Retina (tissue), 1 donor: ENCODE measurements around the gene ARHGDIB.

Source experiments
- DNase-seq: peaks from one replicate; pipeline ENCODE4 v3.0.0-alpha.2; 2016

The ARHGDIB gene

DNA sequence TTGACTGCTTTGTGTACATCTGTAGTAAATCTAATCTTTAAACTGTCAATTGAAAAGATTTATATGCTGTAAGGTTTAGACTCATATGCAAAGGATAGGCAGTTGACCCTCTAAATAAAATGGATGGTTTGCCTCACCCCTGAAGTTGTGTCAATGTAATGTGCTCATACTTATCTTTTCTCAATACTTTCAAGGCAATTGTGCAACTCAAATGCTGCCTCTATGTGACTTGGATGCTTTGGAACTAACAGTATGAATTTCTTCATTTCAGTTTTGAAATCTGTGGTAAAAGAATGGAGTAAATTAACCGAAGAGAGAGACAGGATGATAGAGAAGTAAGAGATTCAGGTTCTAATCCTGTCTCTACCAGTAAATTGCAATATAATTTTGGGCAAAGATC lies 21.2 kb upstream of the ARHGDIB start:
- no peak for DNase-seq

- no peak for DNase-seq
These were observed 19.6 kb upstream of the ARHGDIB start for GRCh38 chr12:14981049-14981448.

DNA sequence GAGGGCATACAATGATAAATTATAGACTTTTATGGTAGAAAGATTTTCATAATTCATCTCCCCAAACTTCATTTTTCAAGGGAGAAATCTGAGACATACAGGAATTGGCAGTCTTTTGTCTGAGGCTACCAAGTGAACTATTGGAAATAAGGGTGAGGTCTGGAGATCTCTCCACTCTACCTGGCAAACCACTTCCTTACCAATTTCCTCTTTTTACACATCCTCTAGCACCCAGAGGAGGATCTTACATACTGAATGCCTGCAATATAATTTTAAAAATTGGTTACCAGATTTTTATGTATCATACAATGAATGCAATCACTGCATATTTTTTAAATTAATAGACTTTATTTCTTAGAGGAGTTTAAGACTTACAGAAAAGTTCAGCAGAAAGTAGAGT lies 18.1 kb upstream of the ARHGDIB start:
- no peak for DNase-seq

DNA sequence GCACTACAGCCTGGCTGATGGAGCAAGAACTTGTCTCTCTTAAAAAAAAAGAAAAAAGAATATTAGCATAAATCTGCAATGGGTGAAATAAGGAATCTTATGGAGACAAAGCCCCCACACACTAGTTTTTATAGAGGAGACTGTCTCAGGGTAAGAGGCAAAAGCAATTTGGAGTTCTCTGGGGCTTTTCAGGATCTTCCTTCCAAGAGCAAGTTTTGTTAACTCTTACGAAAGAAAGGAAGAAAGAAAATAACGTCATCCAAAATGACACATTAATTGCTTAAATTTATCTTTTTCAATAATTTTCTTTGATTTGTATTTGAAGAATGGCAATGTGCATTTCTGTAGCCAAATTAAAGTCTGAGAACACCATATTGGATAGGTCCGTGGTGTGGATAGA lies 15.3 kb upstream of the ARHGDIB start:
- DNase-seq: no peak

DNA sequence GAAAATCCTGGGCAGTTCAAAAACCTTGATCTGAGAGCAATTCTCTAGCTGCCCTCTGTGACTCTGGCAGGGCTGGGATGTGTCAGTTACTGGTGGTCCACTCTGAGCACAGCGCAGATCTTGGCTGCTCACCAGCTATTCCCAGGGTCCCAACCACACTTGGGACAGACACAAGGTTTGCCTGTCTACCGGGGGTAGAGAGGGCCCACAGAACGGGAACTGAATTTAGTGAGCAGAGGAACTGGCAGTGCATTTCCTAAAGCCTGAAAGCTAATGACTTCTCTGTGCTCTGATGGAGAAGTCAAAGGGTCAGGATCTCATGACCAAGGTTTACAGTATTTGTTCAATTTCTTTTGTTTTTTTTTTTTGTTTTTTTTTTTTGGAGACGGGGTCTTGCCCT lies 14.1 kb upstream of the ARHGDIB start:
- DNase-seq: no peak

- no peak for DNase-seq
These were observed 13.2 kb upstream of the ARHGDIB start for GRCh38 chr12:14974633-14975032.

DNA sequence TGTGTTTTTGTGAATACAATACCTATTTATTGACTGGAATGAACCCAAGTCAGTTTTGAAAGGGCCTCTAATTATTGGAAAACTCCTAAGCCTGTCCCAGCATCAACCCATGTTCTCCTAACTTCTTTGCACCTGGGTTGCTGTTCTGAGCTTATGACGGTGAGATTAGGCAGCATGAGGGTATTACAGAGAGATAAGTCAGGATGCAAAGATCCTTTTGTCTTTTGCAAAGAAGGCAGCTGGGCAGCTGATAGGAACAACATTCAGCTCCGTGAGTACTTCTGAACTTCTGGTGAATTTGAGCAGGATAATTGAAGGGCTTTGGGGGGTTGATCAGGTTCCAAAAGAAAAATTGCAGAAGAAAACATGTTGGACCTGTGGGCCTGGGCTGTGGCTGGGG lies 11.4 kb upstream of the ARHGDIB start, which contains the start of gene PDE6H:
PDE6H (plus strand) TSS at position 227 of the 400 bp plus-strand sequence. CDS start 4,971 bp downstream, outside the sequence.
- no peak for DNase-seq

DNA sequence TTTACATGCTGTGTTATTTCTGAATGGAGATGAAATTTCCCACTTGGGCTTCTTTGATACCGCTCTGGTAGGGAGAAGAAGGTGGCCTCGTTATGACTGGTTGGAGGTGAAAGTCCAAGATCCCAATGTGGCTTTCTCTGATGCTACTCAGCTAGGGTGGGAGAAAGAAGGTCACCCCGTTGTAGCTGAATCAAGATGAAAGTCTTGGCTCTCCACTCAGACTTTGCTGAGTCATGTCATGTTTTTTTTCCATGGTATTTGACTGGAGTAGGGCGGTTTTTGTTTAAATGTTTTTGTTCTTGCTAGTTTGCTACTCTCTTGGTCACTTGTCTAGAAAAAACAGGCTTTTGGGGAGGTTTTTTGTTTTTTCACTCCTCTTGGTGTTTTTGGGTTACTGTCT lies 9.1 kb upstream of the ARHGDIB start:
- DNase-seq: no peak

DNA sequence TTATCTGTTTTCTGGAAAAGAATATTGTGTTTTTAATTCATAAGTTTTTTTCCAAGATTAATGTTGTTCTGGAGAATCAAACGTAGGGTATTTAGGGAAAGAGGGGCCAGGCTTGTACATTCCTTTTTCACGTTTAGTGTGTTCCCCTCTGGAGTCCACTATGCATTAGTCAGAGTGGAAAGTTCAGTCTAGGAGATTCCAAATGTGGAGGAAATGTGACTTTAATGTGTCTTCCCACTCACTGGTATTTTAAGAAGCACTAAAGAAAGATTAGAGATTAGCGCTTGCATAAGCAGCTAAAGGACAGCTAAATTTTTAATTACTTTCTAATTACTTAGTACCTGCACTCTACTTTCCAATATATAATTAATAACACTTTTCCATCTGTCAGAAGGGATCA lies 7.1 kb upstream of the ARHGDIB start:
- DNase-seq: no peak

- no peak for DNase-seq
These were observed 3.8 kb upstream of the ARHGDIB start for GRCh38 chr12:14965221-14965620.

GRCh38 chr12:14964406-14964805 lies 3.0 kb upstream of the ARHGDIB start:
- no peak for DNase-seq

DNA sequence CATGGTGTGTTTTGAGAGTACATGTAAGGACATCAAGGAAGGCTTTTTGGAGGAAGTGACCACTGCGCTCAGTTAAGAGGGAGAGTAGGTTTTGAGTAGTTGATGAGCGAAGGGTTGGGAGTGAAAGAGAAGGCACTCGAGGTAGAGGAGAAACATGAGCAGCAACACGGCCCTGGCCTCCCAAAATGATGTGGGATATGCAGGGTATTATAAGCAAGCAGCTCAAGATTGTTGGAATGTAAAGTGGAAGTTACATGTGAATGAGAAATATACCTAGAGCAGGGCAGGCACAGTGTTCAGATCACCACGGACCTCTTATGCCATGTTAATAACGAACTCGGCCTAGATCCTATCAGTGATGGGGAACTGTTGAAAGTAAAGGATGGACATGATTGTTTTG lies 2.1 kb upstream of the ARHGDIB start:
- no peak for DNase-seq

DNA sequence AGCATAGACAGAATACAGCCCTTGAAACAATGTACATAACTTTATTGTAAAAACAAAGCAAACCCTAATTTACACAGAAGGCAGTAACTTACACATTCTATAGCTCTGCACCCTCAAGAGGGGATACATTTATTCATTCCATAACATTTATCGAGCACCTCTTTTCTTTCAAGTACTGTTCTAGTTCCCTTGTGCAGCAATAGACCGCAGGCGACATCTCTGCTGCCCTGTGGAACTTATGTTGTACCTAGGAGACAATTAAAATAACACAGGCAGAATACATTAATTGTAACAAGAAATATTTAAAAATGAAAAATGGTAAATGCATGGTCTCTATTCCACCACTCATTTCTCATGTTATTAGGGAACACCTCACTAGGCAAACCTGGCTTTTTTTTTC lies 1.4 kb upstream of the ARHGDIB start:
- DNase-seq: no peak

DNA sequence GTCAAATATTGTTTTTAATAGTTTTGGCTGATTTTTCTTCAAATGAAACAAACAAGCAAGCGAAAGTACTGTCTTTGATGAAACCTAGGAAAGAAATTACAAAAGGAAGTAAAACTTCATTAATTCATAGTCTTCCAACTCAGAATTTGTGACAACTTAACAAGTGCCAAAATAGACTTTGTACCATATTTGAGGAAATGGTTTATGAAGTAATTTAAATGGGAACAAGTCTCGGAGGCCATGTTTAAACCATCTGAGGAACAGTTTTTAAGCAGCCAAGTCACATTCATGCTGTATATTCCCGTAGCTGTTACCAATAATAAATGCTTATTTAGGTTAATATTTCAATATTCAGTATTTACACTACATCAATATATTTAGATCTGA lies 745 bp upstream of the ARHGDIB start:
- no peak for DNase-seq

GRCh38 chr12:14960548-14961465 lies 594 bp downstream of the ARHGDIB start:
- no peak for DNase-seq

DNA sequence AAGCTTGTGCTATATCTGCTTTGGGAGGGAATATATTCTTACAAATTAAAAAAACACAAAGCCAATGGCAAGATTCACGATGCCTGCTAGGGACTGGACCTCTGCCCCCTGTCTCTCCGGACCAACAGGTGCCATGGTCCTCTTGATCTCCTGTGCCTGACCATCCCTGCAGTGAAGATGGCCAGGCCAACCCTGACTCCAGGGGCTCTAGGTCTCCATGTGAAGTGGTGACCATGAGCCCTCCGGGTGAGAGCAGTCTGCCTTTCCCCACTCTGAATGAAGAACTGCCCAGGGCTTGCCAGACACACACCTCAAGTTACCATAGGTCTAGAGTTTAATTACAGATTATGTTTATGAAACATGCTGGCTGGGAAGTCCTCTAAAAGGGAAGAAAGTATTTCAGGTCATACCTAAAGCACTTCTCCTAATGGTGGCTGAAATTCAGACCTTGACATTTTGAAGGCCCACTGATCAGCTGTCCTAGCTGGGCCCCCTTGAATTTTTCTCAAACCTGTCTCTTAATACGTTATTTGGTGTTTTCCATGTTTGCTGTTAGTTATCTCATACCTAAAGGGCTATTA lies 1.4 kb downstream of the ARHGDIB start:
- no peak for DNase-seq

- DNase-seq: no peak
These were observed 1.9 kb downstream of the ARHGDIB start for GRCh38 chr12:14959463-14959862.

DNA sequence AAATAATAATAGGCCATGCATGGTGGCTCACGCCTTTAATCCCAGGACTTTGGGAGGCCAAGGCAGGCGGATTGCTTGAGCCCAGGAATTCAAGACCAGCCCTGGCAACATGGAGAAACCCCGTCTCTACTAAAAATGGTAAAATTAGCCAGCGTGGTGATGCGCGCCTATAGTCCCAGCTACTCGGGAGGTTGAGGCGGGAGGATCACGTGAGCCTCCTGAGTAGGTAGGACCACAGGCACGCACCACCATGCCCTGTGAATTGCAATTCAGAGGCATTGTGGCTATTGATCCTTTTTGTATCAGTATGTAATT lies 2.3 kb downstream of the ARHGDIB start:
- no peak for DNase-seq

GRCh38 chr12:14958361-14959125 lies 2.9 kb downstream of the ARHGDIB start:
- DNase-seq: no peak

GRCh38 chr12:14957551-14958168 lies 3.7 kb downstream of the ARHGDIB start:
- no peak for DNase-seq

DNA sequence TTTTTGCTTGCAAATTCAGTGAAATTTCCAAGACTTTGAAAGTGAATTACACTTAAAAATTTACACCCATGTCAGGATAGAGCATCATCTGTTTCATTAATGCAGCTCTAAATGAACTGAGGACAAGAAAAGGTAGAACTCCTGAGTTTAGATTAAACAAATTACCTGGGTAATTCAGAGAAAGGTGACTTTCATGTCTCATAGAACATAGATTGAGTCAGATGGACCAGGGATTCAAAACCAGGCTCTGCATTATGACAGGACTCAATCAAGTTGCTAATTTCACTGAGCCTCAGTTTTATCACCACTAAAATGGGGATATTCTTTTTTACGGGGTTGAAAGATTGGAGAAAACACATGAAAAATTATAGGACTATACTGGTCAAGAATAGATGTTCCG lies 4.5 kb downstream of the ARHGDIB start:
- DNase-seq: no peak

DNA sequence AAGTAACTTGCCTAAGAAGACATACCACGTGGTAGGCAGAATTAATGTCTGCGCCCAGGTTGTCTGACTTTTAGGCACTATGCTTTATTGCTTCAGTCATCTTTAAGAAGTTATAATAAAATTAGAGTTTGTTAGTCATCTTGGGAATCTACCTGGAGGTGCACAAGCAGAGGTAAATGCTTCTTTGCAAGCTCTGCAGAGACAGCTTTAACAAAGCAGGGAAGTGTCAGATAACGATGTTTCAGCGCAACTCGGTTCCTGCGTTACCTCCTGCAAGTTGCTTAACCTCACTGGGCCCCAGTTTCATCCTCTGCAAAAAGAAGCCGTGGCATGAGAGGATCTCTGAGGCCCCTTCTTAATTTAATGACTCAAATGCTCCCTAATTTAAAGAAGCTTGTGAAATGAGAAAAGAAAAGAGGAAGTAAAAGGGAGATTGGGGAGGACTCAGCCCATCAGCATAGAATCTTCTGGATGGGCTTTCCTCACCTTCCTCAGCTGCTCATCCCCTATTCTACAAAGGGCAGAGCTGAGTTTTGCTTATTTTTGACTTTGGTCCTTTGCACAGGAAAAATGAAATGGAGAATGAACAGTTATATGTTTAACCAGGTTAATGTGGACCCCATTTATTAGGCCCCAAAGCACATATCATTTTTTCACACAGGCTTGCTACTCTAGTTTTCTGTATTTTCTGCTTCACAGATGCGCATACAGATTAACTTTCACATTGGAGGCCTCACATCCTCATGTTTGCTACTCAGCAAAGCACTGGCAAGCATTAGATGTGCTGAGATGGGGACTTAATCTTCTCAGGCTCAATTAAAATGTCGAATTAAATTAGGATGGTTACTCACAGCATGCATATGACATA lies 5.1 kb downstream of the ARHGDIB start:
- no peak for DNase-seq
